HepG2 (cell line): ENCODE results near the gene PKMYT1. TPM values are rescaled to one million over a fixed set of nuclear protein-coding genes. Genes with fewer than 3 reads are reported as not detected.

Experiments used
- ARID5B ChIP-seq: IDR thresholded peaks from 2 replicates; pipeline ENCODE4 v1.4.0; 2020; ENCODE audit warnings: mild to moderate bottlenecking, missing genetic modification reagents
- ARNTL ChIP-seq: sonication (generic); formaldehyde crosslinking; IDR thresholded peaks from 2 replicates; pipeline ENCODE4 v1.4.0; 2020; ENCODE audit warnings: mild to moderate bottlenecking, missing genetic modification reagents
- HNRNPK ChIP-seq: fragments of 200-400 bp; formaldehyde crosslinking; IDR thresholded peaks from 2 replicates; pipeline ENCODE4 v1.6.1; 2018; ENCODE audit warnings: low read length, low read depth, moderate library complexity, mild to moderate bottlenecking; ENCODE audit not compliant: poor library complexity, severe bottlenecking
- ISX ChIP-seq: sonication (generic); formaldehyde crosslinking; conservative IDR thresholded peaks from 2 replicates; pipeline ENCODE4 v1.5.0; 2020; ENCODE audit warnings: missing genetic modification reagents
- KLF12 ChIP-seq: sonication (generic); formaldehyde crosslinking; IDR thresholded peaks from 2 replicates; pipeline ENCODE4 v1.4.0; 2020; ENCODE audit warnings: missing genetic modification reagents, borderline replicate concordance
- KLF15 ChIP-seq: sonication (generic); formaldehyde crosslinking; IDR thresholded peaks from 2 replicates; pipeline ENCODE4 v1.8.1; 2023; ENCODE audit warnings: borderline replicate concordance, mild to moderate bottlenecking, inconsistent platforms, missing genetic modification reagents, mixed read lengths
- KLF6 ChIP-seq: IDR thresholded peaks from 2 replicates; pipeline ENCODE4 v1.8.0; 2016; ENCODE audit warnings: missing biosample characterization, missing genetic modification reagents
- MAX ChIP-seq: IDR thresholded peaks from 2 replicates; pipeline ENCODE4 v1.6.1; 2012; ENCODE audit warnings: inconsistent platforms
- MEIS1 ChIP-seq: sonication (generic); formaldehyde crosslinking; IDR thresholded peaks from 2 replicates; pipeline ENCODE4 v1.9.0; 2021; ENCODE audit warnings: mild to moderate bottlenecking, missing genetic modification reagents, moderate library complexity, borderline replicate concordance
- MXD4 ChIP-seq: IDR thresholded peaks from 2 replicates; pipeline ENCODE4 v1.6.1; 2016; ENCODE audit warnings: mild to moderate bottlenecking, missing biosample characterization, missing genetic modification reagents
- NCOA2 ChIP-seq: sonication (generic); formaldehyde crosslinking; IDR thresholded peaks from 2 replicates; pipeline ENCODE4 v1.8.0; 2022; ENCODE audit warnings: inconsistent platforms
- RARA ChIP-seq: IDR thresholded peaks from 2 replicates; pipeline ENCODE4 v1.6.1; 2016; ENCODE audit warnings: missing genetic modification reagents, missing compliant biosample characterization
- RFXAP ChIP-seq: sonication (generic); formaldehyde crosslinking; IDR thresholded peaks from 2 replicates; pipeline ENCODE4 v1.4.0; 2020; ENCODE audit warnings: missing genetic modification reagents, borderline replicate concordance
- RXRB ChIP-seq: IDR thresholded peaks from 2 replicates; pipeline ENCODE4 v1.6.1; 2016; ENCODE audit warnings: borderline replicate concordance, missing genetic modification reagents, missing compliant biosample characterization
- SMARCE1 ChIP-seq: fragments of 450-650 bp; IDR thresholded peaks from 2 replicates; pipeline ENCODE4 v1.6.1; 2017; ENCODE audit warnings: borderline replicate concordance
- TGIF2 ChIP-seq: IDR thresholded peaks from 2 replicates; pipeline ENCODE4 v1.6.1; 2016; ENCODE audit warnings: control low read depth, missing compliant biosample characterization
- ZNF83 ChIP-seq: sonication (generic); formaldehyde crosslinking; IDR thresholded peaks from 2 replicates; pipeline ENCODE4 v1.4.0; 2020; ENCODE audit warnings: missing genetic modification reagents, mild to moderate bottlenecking, borderline replicate concordance
- polyA plus RNA-seq, 8 experiments: library from polyadenylated mRNA; depleted of rRNA in 3 of 8; stranded (reverse) in 7 of 8; unstranded in 1 of 8; fragments of >200 nt; fragmentation: Illumina TruSeq in 4 of 8; extraction: Trizol in 4 of 8; gene quantifications; 2 replicates each; pipeline versions ENCODE4 v1.2.1 to v1.2.3, GENCODE V29; 2011 to 2016; ENCODE audit warnings: low read depth in 4 of 8, missing spikeins in 1 of 8, mixed read lengths in 1 of 8; ENCODE audit not compliant: insufficient read depth in 1 of 8
- total RNA-seq, 5 experiments: library from RNA; depleted of rRNA; stranded (reverse); fragments of >200 nt; fragmentation: Illumina TruSeq; extraction: Trizol; gene quantifications; 2 replicates each; pipeline ENCODE4 v1.2.3, GENCODE V29; 2016; ENCODE audit warnings: low read depth in 1 of 5
- TF ChIP-seq, protein P1 (sequence below): sonication (generic); formaldehyde crosslinking; conservative IDR thresholded peaks from 2 replicates; pipeline ENCODE4 v1.8.0; 2022; ENCODE audit warnings: low read depth, missing genetic modification reagents
- TF ChIP-seq, protein P2 (sequence below): sonication (generic); formaldehyde crosslinking; conservative IDR thresholded peaks from 2 replicates; pipeline ENCODE4 v1.4.0; 2020; ENCODE audit warnings: missing genetic modification reagents

PKMYT1 gene
- total and polyA plus RNA-seq, 2 of the 13 experiments (the other 11 are each of a cell fraction or from before 2014, with no cell fraction given): 7.0 to 27.8 TPM

DNA sequence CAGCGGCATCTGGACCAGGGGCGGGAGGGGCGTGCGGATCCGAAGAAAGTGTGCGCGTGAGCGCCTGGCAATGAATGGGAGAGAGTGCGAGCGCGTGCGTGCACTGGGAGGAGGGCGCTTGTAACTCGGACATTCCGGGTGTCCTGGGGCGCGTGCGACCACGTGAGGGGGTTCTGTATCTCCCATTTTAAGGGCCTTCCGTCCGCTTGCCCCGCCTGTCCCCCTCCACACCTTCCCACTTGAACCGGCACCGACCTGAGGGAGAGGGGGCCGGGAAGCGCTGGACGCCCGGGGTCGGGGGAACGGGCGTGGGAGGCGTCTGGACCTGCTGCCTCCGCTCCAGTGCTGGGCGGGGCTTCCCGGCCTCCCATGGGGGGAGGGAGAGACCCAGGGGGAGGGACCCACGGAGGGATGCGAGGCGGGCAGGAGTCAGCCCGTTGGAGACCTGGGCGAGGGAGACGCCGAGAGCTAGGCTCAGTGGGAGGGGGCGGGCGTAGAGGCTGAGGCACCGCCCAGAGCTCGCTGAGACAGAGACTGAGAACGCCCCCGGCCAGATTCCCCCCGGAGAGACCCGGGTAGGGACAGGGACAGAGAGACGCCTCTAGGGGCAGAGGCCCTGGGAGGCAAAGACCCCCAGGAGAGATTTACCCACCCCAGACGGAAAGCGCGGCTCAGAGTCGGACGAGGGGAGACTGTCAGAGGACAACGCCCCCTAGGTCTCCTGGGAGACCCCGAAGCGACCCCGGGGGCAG is 16.3 kb downstream of the PKMYT1 start, which contains the start of gene KREMEN2 (continued):
- TF ChIP-seq ARID5B (CRISPR knock-in tag) (no peak), TGIF2 (CRISPR knock-in tag) (no peak), NCOA2 (CRISPR knock-in tag) (no peak; the same call in 1 of the 2 replicates), MXD4 (CRISPR knock-in tag) (no peak), RFXAP (no peak), KLF12 (no peak), ARNTL (CRISPR knock-in tag) (no peak), KLF15 (CRISPR knock-in tag) (no peak), MAX (peak; percentile 15; the same call in 1 of the 2 replicates), ZNF83 (no peak), KLF6 (CRISPR knock-in tag) (no peak), SMARCE1 (no peak), RXRB (CRISPR knock-in tag) (no peak), MEIS1 (no peak), HNRNPK (no peak), RARA (no peak), ISX (no peak)
- TF ChIP-seq, protein P1, sequence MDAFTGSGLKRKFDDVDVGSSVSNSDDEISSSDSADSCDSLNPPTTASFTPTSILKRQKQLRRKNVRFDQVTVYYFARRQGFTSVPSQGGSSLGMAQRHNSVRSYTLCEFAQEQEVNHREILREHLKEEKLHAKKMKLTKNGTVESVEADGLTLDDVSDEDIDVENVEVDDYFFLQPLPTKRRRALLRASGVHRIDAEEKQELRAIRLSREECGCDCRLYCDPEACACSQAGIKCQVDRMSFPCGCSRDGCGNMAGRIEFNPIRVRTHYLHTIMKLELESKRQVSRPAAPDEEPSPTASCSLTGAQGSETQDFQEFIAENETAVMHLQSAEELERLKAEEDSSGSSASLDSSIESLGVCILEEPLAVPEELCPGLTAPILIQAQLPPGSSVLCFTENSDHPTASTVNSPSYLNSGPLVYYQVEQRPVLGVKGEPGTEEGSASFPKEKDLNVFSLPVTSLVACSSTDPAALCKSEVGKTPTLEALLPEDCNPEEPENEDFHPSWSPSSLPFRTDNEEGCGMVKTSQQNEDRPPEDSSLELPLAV (CRISPR knock-in tag): no peak
- TF ChIP-seq, protein P2, sequence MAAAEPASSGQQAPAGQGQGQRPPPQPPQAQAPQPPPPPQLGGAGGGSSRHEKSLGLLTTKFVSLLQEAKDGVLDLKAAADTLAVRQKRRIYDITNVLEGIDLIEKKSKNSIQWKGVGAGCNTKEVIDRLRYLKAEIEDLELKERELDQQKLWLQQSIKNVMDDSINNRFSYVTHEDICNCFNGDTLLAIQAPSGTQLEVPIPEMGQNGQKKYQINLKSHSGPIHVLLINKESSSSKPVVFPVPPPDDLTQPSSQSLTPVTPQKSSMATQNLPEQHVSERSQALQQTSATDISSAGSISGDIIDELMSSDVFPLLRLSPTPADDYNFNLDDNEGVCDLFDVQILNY (CRISPR knock-in tag): no peak
